NCI-H2107 treated with DMSO at 0.1 percent for 48 hours (cell line): ENCODE measurements around the gene CILP.

ENCODE experiments used
- DNase-seq: peaks from one replicate; lab custom pipeline; 2025; ENCODE audit not compliant: unreplicated experiment; lab: John Stamatoyannopoulos, UW

CILP gene

DNA sequence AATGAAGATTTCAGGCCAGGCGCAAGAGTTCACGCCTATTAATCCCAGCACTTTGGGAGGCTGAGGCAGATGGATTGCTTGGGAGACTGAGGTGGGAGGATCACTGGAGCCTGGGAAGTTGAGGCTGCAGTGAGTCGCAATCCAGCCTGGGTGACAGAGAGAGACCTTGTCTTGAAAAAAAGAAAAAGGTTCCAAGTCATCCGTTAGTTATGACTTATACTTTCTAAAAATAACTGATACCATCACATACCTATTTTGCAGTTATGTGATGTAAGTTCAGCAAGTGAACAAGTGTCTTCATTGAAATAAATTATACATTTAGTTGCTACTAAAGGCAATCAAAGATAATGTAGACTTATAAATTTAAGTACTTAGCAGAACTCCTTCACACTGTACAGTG, 48.2 kb downstream of the CILP start:
- DNase-seq = no peak

DNA sequence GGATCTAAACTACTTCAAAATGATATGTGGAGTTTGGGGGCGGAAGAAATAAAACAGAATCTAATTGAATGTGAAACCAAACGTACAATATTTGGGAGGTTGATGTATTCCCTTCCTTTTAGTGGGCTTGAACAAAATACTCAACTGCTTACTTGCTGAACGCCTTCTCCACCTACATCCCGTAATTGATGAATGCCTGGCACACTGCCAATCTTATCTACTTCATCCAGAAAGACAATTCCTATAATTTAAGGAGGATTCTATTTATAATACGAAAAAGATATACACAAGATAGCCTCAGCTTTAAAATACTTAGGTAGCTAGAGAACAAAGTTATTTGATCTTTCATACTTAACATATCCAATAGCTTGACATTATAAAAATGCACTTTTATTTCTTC, 54.6 kb downstream of the CILP start:
- no peak for DNase-seq

DNA sequence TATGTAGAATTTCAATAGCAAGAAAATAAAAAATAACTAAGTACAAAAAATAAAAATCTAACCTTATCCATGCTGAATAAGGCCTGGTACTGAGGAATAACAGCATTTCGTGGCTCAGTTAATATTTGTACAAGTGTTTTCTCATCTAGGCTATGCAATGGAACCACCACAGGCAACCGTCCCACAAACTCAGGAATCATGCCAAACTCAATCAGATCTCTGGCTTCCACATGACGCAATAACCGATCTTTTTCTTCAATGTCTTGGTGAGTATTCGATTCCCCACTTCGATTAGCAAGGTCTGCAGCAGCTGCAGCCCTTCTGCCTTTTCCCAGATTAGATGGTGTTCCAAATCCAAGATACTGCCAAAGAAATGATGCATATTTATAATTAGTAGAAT, 56.6 kb downstream of the CILP start:
- DNase-seq = no peak

DNA sequence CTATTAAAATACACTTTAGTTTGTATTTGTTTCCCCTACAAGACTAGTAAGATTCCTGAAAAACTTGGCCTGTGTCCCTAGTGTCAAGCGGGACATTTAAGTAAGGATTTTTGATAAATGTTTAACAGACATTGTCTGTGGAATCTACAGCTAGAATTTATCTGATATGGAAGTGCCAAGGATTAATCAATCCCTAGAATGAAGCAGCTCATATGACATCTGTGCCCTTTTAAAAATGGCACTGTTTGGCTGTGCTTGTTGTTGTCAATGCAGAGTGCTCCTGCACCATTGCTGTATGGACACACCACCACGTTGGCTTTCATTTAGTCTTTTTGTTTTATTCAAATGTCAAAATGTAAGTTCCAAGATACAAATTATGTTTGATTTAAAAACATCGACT, 63.4 kb downstream of the CILP start:
- DNase-seq = no peak

DNA sequence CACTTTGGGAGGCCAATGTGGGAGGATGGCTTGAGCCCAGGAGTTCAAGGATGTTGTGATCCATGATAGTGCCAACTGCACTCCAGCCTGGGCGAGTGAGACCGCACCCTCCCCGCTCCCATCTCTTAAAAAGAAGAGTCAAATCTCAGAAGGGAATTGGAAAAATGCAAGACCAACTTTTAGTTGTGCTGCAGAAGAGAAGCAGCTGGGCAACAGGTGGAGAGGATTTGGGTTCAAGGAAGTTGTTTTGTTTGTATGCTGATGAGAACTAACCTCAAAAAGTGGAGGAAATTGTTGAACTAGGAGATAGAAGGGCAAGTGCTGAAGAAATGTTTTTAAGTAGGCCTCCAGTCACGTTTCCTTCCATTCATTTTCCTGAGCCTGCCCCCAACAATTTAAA, 64.8 kb downstream of the CILP start:
- no peak for DNase-seq
